ENCODE results near the gene EPHA7.

Gene EPHA7

GRCh38 chr6:93392797-93393196, 26.6 kb downstream of the EPHA7 start:
- no peak for DNase-seq

DNA sequence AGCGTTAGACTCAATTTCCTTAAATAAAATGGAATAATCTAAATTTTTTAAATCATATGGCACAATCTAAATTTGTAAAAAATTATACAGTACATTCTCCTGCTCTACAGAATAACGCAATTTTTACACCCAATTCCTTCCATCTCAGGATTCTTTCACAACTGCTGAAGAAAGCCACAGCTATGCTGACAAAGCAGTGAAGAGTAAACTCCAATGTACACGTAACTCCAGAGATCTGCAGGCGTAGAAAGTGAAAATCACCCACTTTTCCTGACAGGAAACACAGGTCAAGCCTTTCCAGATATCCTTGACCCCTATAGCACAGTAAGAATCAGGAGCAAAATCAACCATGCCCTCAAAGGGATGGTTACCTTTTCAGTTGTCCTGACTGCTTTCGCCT, 27.4 kb downstream of the EPHA7 start:
- DNase-seq = no peak

- DNase-seq = no peak
Observed at GRCh38 chr6:93389192-93389591, 30.2 kb downstream of the EPHA7 start.

GRCh38 chr6:93388070-93388469, 31.3 kb downstream of the EPHA7 start:
- DNase-seq = no peak

GRCh38 chr6:93376026-93376540, 43.3 kb downstream of the EPHA7 start:
- DNase-seq = no peak

- DNase-seq = no peak
Observed at GRCh38 chr6:93373445-93373844, 45.9 kb downstream of the EPHA7 start.

DNA sequence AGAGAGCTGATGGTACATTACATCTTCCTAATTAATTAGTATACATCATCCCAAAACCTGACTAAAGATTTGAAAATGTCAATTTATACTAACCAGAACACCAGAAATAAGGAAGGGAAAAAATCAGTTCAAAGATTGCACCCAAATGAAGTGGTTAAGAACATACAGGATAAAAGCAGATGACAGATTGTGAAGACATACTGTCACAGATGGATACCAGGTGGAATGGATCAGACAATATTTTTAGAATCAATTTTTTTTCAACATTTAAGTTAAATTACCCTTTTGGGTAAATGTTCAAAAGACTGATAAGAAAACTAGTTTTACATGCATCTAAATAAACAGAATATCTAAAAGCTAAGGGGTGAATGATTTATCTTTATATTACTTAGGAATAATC, 47.6 kb downstream of the EPHA7 start:
- DNase-seq = no peak

DNA sequence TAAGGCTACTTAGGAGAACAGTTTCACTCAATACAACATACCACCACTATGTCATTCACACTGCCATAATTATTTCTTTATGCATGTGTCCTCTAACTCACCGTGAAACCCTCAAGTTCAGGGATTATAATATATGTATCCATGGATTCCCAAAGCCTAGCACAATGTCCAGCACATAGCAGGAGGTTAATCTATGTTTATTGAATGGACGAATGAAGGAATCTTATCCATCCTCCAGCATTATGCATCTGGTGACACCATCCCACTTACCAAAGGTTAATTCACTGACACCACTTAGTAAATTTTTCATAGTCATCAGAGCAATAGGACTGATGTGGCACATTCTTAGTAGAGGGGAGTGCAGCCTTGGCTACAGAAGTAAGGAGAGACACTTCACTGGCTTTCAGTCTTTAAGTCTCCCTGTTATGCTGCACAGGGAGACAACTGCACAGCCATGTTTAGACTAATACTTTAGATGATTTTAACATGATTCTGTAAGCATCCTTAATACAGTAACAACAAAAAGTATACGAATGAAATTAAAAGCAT, 49.7 kb downstream of the EPHA7 start:
- no peak for DNase-seq

DNA sequence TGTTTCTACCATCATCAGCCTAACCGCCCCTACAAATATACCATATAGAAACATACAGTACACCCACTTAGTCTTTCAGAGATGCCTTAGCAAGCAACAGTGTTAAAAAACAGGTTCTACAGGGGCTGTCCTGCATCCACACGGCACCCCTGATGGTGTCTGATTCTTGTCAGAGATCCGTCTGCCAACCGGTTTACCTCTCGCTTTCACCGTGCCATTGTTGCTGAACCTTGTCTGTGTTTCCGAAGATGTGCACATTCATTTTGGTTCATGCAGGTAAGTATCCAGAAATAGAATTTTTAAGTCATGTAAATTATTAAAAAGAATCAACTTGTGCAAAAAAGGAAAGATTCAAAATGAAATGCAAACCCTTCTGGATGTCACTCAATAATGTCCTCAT, 52.9 kb downstream of the EPHA7 start:
- no peak for DNase-seq

GRCh38 chr6:93365445-93365844, 53.9 kb downstream of the EPHA7 start:
- DNase-seq = no peak

- no peak for DNase-seq
Observed at GRCh38 chr6:93358435-93358834, 60.9 kb downstream of the EPHA7 start.

DNA sequence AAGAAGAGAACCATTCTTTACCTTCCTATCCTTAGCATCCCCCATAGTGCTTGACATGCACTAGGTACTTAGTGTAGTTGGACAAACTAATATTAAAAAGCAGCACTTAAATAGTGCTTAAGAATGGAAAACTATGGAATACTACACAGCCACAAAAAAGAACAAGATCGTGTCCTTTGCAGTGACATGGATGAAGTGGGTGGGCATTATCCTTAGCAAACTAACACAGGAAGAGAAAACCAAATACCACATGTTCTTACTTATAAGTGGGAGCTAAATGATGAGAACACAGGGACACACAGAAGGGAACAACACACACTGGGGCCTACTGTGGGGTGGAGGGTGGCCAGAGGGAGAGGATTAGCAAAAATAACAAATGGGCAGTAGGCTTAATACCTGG, 66.8 kb downstream of the EPHA7 start:
- no peak for DNase-seq

- no peak for DNase-seq
Observed at GRCh38 chr6:93351222-93351621, 68.1 kb downstream of the EPHA7 start.

DNA sequence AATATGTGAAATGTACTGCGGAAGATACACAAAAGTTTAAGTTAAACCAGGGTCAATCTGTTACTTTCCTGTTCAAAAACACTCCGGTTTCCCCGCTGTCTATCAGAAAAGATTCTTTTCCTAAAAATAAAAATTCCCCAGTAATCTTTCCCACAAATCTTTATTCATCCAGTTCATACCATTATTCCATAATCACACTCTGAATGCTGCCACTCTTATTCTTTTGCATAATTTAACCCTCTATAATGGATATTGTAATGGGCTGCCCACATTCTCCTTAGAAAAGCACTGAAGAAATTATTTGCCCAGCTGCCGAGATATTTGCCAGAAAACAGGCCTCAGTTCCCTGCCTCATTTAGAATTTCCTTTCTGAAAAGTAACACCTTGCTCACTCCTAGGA, 68.6 kb downstream of the EPHA7 start:
- no peak for DNase-seq

DNA sequence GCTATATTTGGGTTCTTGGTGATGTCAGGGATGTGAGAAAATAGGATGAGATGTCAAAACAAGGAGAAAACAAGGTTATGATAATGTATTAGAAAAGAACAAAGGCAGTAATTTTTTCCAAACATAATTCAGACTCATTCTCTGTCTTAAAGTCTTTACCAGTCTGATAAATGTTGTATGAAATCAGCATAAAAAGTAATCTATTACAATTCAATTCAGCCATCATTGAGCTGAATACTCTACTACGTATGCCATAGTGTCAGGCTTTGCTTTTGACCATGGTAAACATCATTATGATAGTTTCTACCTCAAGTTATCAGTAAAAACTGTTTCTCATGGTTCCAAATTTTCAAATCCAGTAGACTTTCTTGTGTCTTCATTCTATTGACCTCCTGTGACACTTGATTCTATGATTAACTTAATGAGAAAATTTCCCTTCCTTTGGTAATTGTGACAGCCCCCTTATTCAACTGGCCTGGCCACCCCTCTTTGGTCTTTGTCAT, 75.0 kb downstream of the EPHA7 start:
- no peak for DNase-seq

DNA sequence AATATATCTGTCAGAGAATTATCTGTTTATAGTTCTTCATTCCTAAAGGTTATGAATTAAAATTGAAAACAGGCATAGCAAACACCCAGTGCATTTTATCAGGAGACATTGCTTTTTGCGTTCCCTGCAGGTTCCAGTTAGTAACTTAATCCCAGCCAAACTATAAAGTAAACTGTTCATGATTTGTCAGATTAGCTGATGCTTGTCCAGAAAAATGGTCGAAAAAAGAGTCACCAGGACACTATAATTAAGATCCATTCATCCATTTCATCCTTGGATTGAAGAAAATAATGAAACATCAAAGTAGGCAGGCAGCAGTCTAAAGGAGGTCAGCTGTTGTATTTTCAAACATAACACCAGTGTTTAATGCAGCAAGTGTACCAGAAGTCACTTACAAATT, 75.9 kb downstream of the EPHA7 start:
- no peak for DNase-seq

GRCh38 chr6:93341900-93342613, 77.3 kb downstream of the EPHA7 start:
- DNase-seq = no peak

DNA sequence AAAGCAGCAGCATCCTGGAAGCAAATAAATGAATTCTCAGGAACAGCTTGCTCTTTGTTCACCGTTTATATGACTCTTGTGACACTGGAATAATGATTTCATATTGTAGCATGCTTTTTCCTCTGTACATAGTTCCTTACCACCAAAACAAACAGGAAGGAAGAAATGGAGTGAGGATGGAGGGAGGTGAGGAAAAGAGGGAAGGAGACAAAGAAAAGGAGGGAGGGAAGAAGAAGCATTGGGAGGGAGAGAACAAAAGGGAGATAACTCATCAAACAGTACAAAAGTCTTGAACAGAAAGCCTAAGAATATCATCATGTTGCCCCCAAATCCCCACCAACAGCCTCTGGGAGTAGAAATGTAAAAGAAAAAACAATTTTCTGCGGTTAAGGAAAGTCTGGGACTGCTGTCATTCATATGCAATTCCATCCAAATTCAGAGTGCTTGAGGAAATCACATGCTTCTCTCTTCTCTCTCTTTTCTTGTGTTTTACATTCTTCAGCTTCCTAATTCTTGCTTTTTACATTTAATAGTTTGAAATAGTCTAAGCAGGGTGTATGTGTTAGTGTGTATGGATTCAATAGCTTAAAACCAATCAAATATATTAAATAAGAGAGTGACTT, 81.5 kb downstream of the EPHA7 start:
- no peak for DNase-seq

- no peak for DNase-seq
Observed at GRCh38 chr6:93337014-93337413, 82.3 kb downstream of the EPHA7 start.

GRCh38 chr6:93329301-93330000, 89.9 kb downstream of the EPHA7 start:
- DNase-seq = no peak

DNA sequence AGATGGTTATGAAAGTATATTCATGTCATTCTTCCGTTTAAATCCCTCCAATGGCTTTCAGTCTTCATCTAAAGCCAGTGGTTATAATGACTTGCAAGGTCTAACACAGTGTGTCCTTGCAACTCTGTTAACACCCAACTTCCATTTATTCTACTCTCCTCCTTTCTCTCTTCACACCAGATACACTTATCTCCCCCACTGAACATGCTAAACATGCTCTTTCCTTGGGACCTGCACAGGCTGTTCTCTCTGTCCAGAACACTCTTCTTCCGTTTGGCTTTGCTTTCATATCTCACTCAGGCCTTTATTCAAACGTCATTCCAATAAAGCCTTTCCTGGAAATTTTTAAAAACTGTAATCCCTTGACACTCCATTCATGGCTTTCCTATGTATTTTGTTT, 91.5 kb downstream of the EPHA7 start:
- no peak for DNase-seq

GRCh38 chr6:93325761-93326160, 93.6 kb downstream of the EPHA7 start:
- DNase-seq = no peak

DNA sequence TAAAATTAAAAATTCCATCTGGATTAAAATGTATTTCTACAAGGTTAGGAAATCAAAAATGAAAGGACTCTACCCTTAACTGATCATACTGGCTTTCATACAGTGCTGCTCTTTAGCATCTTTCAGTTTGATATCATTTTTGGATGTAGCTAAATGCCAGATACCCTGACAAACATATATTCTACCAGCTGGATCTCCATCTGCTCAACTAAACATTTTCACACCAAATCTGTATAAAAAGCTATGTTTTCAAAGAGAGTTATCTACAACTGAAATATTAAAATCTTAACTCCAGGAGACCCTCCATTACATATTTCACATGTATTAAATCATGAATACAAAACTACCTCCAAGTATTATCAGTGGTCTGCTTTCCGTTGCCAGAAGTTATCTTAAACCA, 95.7 kb downstream of the EPHA7 start:
- DNase-seq = no peak

DNA sequence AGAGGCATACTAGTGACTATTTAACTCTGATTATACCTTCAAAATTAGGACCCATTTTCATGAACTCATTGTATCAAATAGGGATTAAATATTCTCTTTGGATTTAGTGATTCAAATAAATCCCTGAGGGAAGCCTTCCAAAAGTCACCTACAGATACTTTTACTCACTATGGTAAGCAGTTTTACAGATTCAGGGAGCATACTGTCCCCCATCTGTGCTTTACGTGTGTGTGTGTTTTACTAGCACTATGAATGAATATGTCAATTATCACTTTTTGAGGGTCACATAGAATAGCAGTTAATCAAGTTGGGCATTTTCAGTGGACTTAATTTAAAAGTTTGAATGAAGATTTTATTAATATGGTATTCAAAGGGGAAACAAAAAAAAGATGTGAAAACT, 96.7 kb downstream of the EPHA7 start:
- DNase-seq = no peak
